MG63 (cell line): ENCODE measurements around the gene TDRD12. TPM values are rescaled to one million over a fixed set of nuclear protein-coding genes. Genes with fewer than 3 reads are reported as not detected.
"Not testable (repeated sequence)": the region's sequence is repeated elsewhere in the genome, so short reads cannot be mapped to it uniquely, and the experiment has no call there.

Experiments
- DNase-seq: peaks from one replicate; pipeline ENCODE4 v3.0.0-alpha.2; 2020
- H3K27me3 ChIP-seq: fragments of 250-450 bp; sonication (Bioruptor Pico); 2 replicates; pipeline ENCODE4 v1.5.1; 2020; ENCODE audit warnings: mild to moderate bottlenecking, moderate library complexity
- H3K36me3 ChIP-seq: fragments of 250-450 bp; sonication (Bioruptor Pico); 2 replicates; pipeline ENCODE4 v1.5.1; 2020; ENCODE audit warnings: mild to moderate bottlenecking, moderate library complexity
- H3K4me3 ChIP-seq: fragments of 250-450 bp; sonication (Bioruptor Pico); 2 replicates; pipeline ENCODE4 v1.5.1; 2020; ENCODE audit warnings: mild to moderate bottlenecking, moderate library complexity
- H3K9me3 ChIP-seq: fragments of 250-450 bp; sonication (Bioruptor Pico); 2 replicates; pipeline ENCODE4 v1.5.1; 2020; ENCODE audit warnings: mild to moderate bottlenecking, moderate library complexity
- total RNA-seq: library from RNA; depleted of rRNA; stranded (reverse); fragments of >200 nt; shearing (Covaris generic); gene quantifications from 2 replicates; pipeline ENCODE4 v1.2.3, GENCODE V29; 2014; ENCODE audit warnings: low replicate concordance

The TDRD12 gene
- total RNA-seq, 1 experiment from 2014 or later = not detected

GRCh38 chr19:32720216-32720935 lies 809 bp downstream of the TDRD12 start:
- DNase-seq = no peak
- peaks cover 1% of the 10 kb centered on the region; the same call in 1 of the 2 replicates for H3K9me3 ChIP-seq
- no peak overlapping the region for H3K4me3 ChIP-seq
- peaks cover 14% of the 10 kb centered on the region for H3K36me3 ChIP-seq
- H3K27me3 ChIP-seq = no peaks in the 10 kb centered on the region

DNA sequence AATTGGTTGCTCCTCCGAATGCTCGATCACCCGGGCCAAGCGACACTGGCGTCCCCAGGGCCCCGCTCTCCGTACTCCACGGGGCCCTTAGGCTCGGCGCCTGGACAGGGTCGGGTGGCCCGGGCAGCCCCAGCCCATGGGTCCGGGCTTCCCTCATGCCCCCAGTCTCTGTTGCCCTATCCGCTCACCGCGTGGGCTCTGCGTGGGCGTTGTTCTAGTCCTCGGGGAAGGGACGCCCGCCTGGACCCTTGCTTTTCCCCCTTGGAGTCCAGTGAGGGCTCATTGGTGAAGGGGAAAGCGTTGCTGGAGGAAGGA lies 1.3 kb downstream of the TDRD12 start:
- Histone ChIP-seq H3K9me3 (peaks cover 3% of the 10 kb centered on the region; the same call in 1 of the 2 replicates), H3K27me3 (no peaks in the 10 kb centered on the region), H3K4me3 (no peak overlapping the region), H3K36me3 (peaks cover 10% of the 10 kb centered on the region)
- DNase-seq = no peak

- no peak overlapping the region for H3K4me3 ChIP-seq
- H3K36me3 ChIP-seq = no peaks in the 10 kb centered on the region
- DNase-seq = no peak
- H3K27me3 ChIP-seq = peaks cover 2% of the 10 kb centered on the region; the same call in 1 of the 2 replicates
- no peaks in the 10 kb centered on the region for H3K9me3 ChIP-seq
These were observed 16.4 kb downstream of the TDRD12 start for GRCh38 chr19:32735936-32736335.

DNA sequence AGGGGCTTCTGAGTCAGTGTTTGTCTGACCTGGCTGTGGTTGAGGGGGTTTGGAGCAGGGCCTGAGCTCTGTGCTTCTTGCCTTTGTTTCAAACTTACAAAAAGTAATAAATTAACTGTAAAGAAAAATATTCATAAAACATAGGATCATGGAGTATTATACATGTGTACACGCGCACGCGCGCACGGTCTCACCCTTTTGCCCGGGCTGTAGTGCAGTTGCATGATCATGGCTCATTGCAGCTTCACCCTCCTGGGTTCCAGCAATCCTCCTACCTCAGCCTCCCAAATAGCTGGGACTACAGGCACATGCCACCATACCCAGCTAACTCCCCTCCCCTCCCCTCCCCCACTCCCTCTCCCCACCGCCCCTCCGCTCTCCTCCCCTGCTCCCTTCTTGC lies 23.5 kb downstream of the TDRD12 start:
- Histone ChIP-seq H3K27me3 (no peaks in the 10 kb centered on the region), H3K4me3 (no peak overlapping the region), H3K9me3 (no peaks in the 10 kb centered on the region), H3K36me3 (no peaks in the 10 kb centered on the region)
- DNase-seq = no peak

DNA sequence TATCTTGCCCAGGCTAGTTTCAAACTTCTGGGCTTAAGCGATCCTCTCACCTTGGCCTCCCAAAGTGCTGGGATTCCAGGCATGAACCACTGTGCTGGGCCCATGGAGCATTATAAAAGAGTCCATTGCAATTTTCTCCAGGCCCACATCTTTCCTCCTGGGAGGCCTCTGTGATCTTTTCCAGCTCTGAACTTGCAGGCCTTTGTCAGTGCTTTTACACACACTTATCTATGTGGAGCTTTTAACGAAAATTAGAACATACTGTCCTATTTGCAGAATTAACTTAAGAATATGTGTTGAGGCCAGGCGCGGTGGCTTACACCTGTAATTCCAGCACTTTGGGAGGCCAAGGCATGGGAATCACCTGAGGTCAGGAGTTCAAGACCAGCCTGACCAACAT lies 23.9 kb downstream of the TDRD12 start:
- Histone ChIP-seq H3K9me3 (no peaks in the 10 kb centered on the region), H3K4me3 (no peak overlapping the region), H3K36me3 (no peaks in the 10 kb centered on the region), H3K27me3 (no peaks in the 10 kb centered on the region)
- DNase-seq = no peak

GRCh38 chr19:32744555-32745325 lies 25.2 kb downstream of the TDRD12 start:
- no peaks in the 10 kb centered on the region for H3K27me3 ChIP-seq
- H3K4me3 ChIP-seq = no peak overlapping the region
- no peaks in the 10 kb centered on the region for H3K36me3 ChIP-seq
- DNase-seq = no peak
- no peaks in the 10 kb centered on the region for H3K9me3 ChIP-seq

DNA sequence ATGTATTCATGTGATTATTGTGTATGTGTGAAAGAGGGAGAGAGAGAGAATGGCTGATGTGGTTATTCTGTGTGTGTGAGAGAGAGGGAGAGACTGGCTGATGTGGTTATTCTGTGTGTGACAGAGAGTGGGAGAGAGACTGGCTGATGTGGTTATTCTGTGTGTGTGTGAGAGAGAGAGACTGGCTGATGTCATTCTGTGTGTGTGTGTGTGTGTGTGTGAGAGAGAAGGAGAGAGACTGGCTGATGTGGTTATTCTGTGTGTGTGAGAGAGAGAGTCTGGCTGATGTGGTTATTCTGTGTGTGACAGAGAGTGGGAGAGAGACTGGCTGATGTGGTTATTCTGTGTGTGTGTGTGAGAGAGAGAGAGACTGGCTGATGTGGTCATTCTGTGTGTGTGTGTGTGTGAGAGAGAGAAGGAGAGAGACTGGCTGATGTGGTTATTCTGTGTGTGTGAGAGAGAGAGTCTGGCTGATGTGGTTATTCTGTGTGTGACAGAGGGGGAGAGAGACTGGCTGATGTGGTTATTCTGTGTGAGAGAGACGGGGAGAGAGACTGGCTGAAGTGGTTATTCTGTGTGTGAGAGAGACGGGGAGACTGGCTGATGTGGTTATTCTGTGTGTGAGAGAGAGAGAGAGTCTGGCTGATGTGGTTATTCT lies 26.2 kb downstream of the TDRD12 start:
- not testable (repeated sequence) for H3K4me3 ChIP-seq, H3K36me3 ChIP-seq, DNase-seq

GRCh38 chr19:32746631-32747196 lies 27.1 kb downstream of the TDRD12 start:
- H3K36me3 ChIP-seq, H3K27me3 ChIP-seq, DNase-seq, H3K9me3 ChIP-seq, H3K4me3 ChIP-seq: not testable (repeated sequence)

More for the DNA sequence above, 26.2 kb downstream of the TDRD12 start:
- H3K9me3 ChIP-seq, H3K27me3 ChIP-seq: not testable (repeated sequence)

DNA sequence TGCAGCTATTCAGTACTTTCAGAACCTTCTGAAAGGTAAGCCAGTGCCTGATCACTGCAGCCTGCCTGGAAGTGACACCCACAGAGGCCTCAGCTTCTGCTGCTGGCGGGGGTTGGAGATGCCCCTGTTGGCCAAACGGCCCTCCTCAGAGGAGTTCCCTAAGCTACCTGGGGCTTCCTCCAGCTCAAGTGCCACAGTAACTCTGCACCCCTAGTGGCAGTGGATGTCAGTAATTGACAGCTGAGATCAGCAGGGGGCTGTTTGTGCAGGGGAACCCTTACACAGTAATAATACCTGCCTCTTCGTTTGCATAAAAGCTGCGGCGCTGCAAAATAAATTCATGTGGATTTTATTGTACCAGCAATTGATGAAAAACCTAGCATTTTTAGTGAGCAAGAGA lies 28.9 kb downstream of the TDRD12 start:
- Histone ChIP-seq H3K9me3 (no peaks in the 10 kb centered on the region), H3K27me3 (no peaks in the 10 kb centered on the region), H3K36me3 (no peaks in the 10 kb centered on the region), H3K4me3 (no peak overlapping the region)
- DNase-seq = no peak

DNA sequence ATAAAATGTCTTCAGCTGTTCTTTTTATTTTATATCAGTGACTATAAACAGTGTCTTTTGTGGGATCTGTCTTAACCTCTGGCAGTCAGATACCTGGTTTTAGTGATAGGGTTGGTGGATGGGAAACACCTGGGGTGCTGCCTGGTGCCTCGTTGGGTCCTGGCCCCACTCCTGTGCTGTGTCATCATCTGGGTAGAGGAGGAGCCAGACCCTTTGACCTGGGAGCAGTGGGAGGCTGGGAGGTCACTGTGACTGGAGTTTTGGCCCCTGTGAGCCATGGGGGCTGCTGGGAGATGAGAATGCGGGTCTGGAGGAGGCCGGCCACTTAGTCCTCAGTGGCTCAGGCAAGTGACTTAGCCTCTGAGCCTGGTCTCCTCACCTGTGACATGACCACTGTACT lies 29.4 kb downstream of the TDRD12 start:
- no peak for DNase-seq
- Histone ChIP-seq H3K36me3 (no peaks in the 10 kb centered on the region), H3K9me3 (no peaks in the 10 kb centered on the region), H3K4me3 (no peak overlapping the region), H3K27me3 (no peaks in the 10 kb centered on the region)

DNA sequence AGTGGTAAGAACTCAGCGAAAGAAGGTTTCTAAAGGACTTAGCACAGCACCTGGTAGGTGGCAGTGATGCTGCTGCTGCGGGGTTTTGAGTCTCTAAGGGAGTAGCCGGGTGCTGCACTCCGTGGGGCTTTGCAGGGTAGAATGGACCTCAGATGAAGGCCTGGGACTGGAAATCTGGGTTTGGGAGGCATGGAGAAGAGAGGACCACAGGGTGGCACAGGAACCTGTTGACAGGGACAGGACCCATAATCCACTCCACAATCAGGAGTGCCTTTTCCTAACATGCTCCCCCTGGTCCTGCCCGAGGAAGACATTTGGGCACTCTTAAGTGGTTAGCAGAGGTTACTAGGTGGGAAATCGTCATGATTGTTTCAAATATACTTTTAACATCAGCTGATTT lies 29.8 kb downstream of the TDRD12 start:
- H3K27me3 ChIP-seq = peaks cover 4% of the 10 kb centered on the region; the same call in 1 of the 2 replicates
- H3K9me3 ChIP-seq = no peaks in the 10 kb centered on the region
- no peaks in the 10 kb centered on the region for H3K36me3 ChIP-seq
- no peak overlapping the region for H3K4me3 ChIP-seq
- DNase-seq = no peak

- no peak for DNase-seq
- no peaks in the 10 kb centered on the region for H3K36me3 ChIP-seq
- H3K9me3 ChIP-seq = no peaks in the 10 kb centered on the region
These were observed 31.0 kb downstream of the TDRD12 start for GRCh38 chr19:32750441-32751055.

DNA sequence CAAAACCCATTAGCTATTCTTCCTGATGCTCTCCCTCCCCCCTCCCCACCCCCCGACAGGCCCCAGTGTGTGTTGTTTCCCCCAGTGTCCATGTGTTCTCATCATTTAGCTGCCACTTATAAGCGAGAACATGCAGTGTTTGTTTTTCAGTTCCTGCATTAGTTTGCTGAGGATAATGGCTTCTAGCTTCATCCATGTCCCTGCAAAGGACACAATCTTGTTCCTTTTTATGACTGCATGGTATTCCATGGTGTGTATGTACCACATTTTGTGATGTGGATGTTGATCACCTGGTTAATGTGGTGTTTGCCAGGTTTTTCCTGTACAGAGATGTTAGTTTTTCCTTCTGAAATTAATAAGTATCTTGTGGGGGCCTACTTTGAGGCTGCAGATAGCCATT lies 31.5 kb downstream of the TDRD12 start:
- no peak overlapping the region for H3K4me3 ChIP-seq
- DNase-seq = no peak
- no peaks in the 10 kb centered on the region for H3K36me3 ChIP-seq
- H3K27me3 ChIP-seq = peaks cover 9% of the 10 kb centered on the region
- H3K9me3 ChIP-seq = no peaks in the 10 kb centered on the region

More at GRCh38 chr19:32750441-32751055, 31.0 kb downstream of the TDRD12 start:
- Histone ChIP-seq H3K4me3 (no peak overlapping the region), H3K27me3 (peaks cover 9% of the 10 kb centered on the region)

- Histone ChIP-seq H3K9me3 (no peaks in the 10 kb centered on the region), H3K4me3 (no peak overlapping the region), H3K36me3 (no peaks in the 10 kb centered on the region), H3K27me3 (peaks cover 11% of the 10 kb centered on the region)
- DNase-seq = no peak
These were observed 37.6 kb downstream of the TDRD12 start for GRCh38 chr19:32757189-32757588.

DNA sequence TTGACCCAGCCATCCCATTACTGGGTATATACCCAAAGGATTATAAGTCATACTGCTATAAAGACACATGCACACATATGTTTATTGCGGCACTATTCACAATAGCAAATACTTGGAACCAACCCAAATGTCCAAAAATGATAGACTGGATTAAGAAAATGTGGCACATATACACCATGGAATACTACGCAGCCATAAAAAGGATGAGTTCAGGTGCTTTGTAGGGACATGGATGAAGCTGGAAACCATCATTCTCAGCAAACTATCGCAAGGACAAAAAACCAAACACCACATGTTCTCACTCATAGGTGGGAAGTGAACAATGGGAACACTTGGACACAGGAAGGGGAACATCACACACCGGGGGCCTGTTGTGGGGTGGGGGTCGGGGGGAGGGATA lies 45.8 kb downstream of the TDRD12 start:
- H3K9me3 ChIP-seq, H3K36me3 ChIP-seq, H3K4me3 ChIP-seq, DNase-seq, H3K27me3 ChIP-seq: not testable (repeated sequence)

GRCh38 chr19:32767951-32768679 lies 48.5 kb downstream of the TDRD12 start:
- no peak overlapping the region for H3K4me3 ChIP-seq
- no peak for DNase-seq
- no peaks in the 10 kb centered on the region for H3K9me3 ChIP-seq
- H3K36me3 ChIP-seq = no peaks in the 10 kb centered on the region
- no peaks in the 10 kb centered on the region for H3K27me3 ChIP-seq
